Epithelial cell of proximal tubule (primary cell): ENCODE data around the gene NARS2. TPM values are rescaled to one million over a fixed set of nuclear protein-coding genes. Genes with fewer than 3 reads are reported as not detected.
A peak's percentile ranks its signal among the peaks of the same experiment; 100 is the strongest.

ENCODE experiments used
- DNase-seq: peaks from one replicate; pipeline ENCODE4 v3.0.0-alpha.2; 2011; ENCODE audit warnings: low read depth
- H3K4me3 ChIP-seq: 2 replicates; pipeline ENCODE4 v1.5.1; 2011; ENCODE audit warnings: low read depth, mild to moderate bottlenecking, low read length
- CTCF ChIP-seq: conservative IDR thresholded peaks from 2 replicates; pipeline ENCODE4 v1.5.1; 2012; ENCODE audit warnings: low read depth, mild to moderate bottlenecking, low read length
- total RNA-seq: library from RNA; depleted of rRNA; stranded (reverse); fragments of >200 nt; gene quantifications from 2 replicates; pipeline ENCODE4 v1.2.3, GENCODE V29; 2015

NARS2 gene
- total RNA-seq, 1 donor from 2014 or later: 28.4 TPM

GRCh38 chr11:78420796-78421209, 153.9 kb downstream of the NARS2 start:
- TF ChIP-seq CTCF: no peak
- H3K4me3 ChIP-seq: peak overlapping the region; percentile 24
- no peak for DNase-seq

- peak overlapping the region; percentile 24 for H3K4me3 ChIP-seq
- peak; percentile 77 for TF ChIP-seq CTCF
- DNase-seq: no peak
Measured at GRCh38 chr11:78420255-78420764, 154.4 kb downstream of the NARS2 start.

- H3K4me3 ChIP-seq: no peak overlapping the region
- TF ChIP-seq CTCF: no peak
- peak; percentile 92 for DNase-seq
Measured at GRCh38 chr11:78419327-78419726, 155.3 kb downstream of the NARS2 start.

- TF ChIP-seq CTCF: no peak
Measured at GRCh38 chr11:78418584-78419211, 156.0 kb downstream of the NARS2 start.

GRCh38 chr11:78417888-78418583, 156.6 kb downstream of the NARS2 start:
- H3K4me3 ChIP-seq: peak overlapping the region; percentile 73
- no peak for TF ChIP-seq CTCF
- DNase-seq: no peak

More at GRCh38 chr11:78418584-78419211, 156.0 kb downstream of the NARS2 start:
- H3K4me3 ChIP-seq: peak overlapping the region; percentile 73
- no peak for DNase-seq

- no peak for DNase-seq
- H3K4me3 ChIP-seq: peak within 1 kb of the TSS; percentile 73
Measured at GRCh38 chr11:78417175-78417887, 157.3 kb downstream of the NARS2 start, which contains the start of gene GAB2. GAB2 (minus strand) TSS chr11:78417820; CDS start chr11:78417720, 100 bp downstream.

More at GRCh38 chr11:78417175-78417887, 157.3 kb downstream of the NARS2 start, which contains the start of gene GAB2:
- no peak for TF ChIP-seq CTCF
